Hematopoietic multipotent progenitor cell treated with erythropoietin and hydrocortisone succinate and interleukin-3 and kit ligand, for 15 days (in vitro differentiated cells): ENCODE results near the gene EML1.
A peak's percentile ranks its signal among the peaks of the same experiment; 100 is the strongest.

ENCODE experiments used
- DNase-seq: peaks from one replicate; pipeline ENCODE4 v3.0.0-alpha.2; 2015; ENCODE audit warnings: low spot score

The EML1 gene, protein sequence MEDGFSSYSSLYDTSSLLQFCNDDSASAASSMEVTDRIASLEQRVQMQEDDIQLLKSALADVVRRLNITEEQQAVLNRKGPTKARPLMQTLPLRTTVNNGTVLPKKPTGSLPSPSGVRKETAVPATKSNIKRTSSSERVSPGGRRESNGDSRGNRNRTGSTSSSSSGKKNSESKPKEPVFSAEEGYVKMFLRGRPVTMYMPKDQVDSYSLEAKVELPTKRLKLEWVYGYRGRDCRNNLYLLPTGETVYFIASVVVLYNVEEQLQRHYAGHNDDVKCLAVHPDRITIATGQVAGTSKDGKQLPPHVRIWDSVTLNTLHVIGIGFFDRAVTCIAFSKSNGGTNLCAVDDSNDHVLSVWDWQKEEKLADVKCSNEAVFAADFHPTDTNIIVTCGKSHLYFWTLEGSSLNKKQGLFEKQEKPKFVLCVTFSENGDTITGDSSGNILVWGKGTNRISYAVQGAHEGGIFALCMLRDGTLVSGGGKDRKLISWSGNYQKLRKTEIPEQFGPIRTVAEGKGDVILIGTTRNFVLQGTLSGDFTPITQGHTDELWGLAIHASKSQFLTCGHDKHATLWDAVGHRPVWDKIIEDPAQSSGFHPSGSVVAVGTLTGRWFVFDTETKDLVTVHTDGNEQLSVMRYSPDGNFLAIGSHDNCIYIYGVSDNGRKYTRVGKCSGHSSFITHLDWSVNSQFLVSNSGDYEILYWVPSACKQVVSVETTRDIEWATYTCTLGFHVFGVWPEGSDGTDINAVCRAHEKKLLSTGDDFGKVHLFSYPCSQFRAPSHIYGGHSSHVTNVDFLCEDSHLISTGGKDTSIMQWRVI

DNA sequence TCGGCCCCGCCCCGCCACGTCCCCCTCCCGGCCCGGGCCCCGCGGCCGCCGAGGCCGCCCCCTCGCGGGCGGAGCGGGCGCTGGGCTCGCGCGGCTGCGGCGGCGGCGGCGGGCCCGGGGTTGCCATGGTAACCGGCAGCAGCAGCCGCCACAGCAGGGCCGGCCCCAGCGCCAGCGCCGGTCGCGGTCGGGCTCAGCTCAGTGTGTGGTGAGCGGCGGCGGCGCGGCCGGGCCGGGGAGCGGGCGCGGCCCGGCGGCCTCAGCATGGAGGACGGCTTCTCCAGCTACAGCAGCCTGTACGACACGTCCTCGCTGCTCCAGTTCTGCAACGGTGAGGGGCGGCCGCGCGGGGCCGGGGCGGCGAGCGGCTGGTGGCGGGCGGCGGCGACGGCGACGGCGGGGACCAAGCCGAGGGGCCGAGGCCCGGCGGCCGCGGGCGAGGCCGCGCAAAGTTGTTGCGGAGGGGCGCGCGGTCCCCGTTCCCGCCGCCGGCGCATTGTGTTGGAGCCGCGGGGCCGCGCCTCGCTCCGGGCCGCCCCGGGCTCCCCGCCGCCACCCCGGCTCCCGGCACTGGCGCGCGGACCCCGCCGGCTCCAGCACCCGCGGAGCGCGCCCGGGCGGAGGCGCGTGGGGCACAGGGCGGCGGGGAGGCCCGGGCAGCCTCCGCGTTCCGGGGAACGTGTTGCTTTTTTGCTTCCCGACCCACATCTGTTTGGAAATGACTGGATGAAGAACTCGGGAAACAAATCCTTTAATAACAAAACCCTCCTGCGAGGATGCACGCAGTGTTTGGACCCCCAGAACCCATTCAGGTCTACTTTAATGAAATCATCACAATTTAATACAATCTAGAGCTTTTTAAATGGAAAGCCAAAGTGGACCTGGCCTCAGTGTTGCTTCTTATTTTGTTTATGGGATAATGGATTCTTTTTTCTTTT lies at the start of gene EML1:
Gene EML1 (plus strand): TSS at position 201 of the 938 bp plus-strand sequence. CDS start 64 bp downstream, at position 265.
- DNase-seq = peak; percentile 9

GRCh38 chr14:99744199-99744872 lies 48.9 kb upstream of the EML1 start:
- no peak for DNase-seq

DNA sequence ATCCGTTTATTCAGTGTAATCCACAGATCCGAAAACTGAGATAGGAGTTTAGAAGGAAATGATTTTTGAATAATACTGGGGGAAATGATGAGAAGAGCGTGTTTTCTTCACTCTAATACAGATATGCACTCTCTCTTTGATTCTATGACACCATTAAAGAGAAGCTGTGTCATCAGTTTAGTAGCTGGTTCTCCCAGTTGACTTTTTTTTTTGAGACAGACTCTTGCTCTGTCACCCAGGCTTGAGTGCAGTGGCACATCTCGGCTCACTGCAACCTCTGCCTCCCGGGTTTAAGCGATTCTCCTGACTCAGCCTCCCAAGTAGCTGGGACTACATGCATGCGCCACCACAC lies 48.4 kb upstream of the EML1 start:
- no peak for DNase-seq

- no peak for DNase-seq
Measured at GRCh38 chr14:99745307-99745951, 47.8 kb upstream of the EML1 start.

GRCh38 chr14:99747167-99747566 lies 46.0 kb upstream of the EML1 start:
- no peak for DNase-seq

DNA sequence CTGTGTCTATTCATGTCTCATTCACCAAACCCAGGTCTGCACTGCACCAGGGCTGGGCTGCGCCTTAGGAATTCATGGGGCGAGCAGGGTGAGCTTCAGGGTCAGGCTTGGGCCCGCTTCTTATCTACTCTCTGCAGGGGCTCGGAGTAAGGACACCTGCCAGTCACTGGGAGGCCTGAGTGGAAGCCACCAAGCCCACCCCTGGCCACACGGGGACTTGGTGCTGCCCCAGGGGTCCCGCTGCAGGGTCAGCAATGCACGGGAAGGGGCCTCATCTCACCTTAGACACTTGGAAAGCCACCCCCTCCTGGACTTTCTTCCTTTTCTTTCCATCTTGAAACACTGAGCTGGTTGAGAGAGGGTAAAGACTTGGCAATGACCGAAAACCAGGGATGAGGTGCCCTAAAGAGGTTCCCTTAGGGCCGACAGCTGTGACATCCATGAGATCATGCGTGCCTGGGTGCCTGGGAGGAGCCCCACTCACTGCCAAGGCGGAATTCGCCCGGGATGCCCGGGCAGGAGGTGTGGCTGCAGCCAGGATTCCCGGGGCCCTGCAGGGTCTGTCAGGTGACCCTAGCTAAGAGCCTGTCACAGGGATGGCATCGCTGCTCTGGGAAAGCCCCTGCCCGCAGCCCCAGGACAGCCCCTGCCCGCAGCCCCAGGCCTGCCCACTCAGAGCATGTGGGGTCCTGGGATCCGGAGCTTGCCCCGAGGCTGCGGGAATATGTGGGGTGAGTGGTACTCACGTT lies 45.5 kb upstream of the EML1 start:
- DNase-seq = no peak

DNA sequence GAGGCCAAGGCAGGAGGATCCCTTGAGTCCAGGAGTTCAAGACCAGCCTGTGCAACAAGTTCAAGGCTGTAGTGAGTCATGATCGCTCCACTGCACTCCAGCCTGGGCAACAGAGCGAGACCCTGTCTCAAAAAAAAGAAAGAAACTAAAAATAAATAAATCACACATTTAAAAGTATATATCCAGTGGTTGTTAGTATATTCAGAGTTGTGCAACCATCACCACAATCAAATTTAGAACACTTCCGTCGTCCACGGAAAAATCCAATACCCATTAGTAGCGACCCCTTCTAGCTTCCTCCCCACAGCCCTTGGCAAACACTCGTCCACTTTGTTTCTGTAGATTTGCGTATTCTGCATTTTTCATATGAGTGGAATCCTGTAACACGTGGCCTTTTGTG lies 44.7 kb upstream of the EML1 start:
- DNase-seq = no peak

DNA sequence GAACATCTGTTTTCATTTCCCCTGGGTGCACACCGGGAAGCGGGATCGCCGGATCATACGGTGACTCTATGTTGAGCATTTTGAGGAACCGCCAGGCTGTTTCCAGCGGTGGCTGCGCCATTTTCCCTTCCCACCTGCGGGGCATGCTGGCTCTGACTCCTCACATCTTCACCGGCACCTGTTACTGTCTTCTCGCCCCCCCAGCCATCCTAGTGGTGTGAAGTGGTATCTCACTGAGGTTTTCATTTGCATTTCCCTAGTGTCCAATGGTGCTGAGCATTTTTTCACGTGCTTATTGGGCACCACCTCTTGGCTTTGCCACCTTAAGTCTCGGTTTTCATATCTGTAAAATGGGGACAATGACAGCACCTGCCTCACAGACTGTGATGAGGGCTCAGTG lies 44.1 kb upstream of the EML1 start:
- no peak for DNase-seq

DNA sequence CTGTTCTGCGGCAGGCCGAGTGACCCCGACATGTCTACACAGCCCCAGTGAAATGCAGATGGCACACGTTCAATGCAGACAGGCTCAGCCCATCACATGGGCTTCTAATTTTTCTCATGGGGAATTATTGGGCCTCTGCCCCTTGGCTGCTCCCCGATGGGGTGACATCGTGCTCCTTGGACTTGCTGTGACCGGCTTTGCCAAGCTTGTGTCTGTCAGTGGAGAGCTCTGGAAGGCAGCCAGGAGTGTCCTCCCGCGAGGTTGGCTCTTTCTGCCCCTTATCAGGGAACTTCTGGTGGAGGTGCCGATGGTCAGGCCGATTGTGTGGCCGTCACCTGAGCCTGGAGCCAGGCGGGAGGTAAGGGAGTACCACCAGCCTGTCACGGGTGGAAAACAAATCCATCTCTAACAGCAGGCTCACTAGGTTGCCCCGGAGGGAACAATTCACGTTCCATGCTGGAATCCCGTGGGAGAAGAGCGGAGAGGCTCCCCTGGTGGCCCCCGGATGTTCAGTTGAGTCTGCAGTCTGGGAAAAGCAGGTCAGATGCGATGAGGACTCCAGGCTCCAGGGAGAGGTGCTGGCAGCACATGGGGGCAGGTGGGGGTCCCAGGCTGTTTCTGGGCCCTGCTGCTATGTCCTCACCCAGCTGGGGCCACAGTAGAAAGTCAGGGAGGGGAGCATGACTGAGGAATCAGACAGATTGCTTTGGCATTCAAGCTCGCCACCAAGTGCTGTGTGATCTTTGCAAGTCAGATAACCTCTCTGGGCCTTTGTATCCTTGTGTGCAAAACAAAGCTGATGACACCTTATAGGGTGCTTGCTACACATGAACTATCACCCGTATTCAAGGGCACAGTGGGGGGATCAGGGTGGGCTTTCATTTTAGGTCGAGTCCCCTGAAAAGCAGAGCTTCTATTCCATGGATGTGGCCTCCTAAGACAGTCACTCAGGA lies 43.2 kb upstream of the EML1 start:
- DNase-seq = no peak

GRCh38 chr14:99750746-99751450 lies 42.3 kb upstream of the EML1 start:
- DNase-seq = no peak

GRCh38 chr14:99751539-99752485 lies 41.4 kb upstream of the EML1 start:
- no peak for DNase-seq

GRCh38 chr14:99752486-99753121 lies 40.6 kb upstream of the EML1 start:
- no peak for DNase-seq

DNA sequence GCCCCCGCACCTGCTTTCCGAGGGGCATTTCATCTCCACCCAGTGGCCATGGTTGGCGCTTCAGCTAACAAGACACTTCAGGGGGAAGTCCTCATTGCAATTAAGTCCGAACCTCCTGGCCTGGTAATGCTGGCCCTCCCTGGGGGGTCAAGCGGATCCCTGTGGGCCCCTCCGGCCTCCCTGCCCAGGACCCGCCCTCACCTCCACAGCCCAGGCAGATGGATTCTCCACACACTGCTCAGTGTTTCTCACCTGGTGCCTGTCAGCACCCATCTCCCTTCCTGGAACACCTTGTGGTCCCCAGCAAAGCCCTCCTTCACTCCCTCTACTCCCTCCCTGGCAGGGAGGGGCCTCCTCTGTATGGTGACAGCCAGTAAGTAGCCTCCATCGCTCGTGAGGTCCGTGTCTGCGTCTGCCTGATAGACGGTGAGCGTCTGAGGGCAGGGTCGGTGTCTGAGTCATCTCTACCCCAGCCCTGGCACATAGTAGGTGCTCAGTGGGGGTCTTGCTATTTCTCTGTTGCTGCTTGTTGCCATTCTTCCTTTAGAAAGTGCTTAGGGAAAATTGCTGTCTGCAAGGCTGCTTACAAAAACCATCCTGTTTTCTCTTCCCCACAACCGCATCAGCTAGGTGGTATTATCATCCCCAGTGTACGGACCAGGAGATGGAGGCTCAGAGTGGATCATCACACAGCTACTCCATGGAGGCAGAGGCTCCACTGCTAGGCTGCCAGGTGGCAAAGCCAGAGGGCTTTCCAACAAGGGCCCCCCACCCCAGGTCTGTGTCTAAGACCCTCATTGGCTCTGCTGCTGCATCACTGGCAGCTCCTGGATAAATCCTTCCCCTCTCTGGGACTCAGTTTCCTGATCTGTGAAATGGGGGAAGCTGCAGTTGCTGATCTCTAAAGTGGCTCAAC lies 39.7 kb upstream of the EML1 start:
- no peak for DNase-seq

GRCh38 chr14:99754141-99755067 lies 38.8 kb upstream of the EML1 start:
- no peak for DNase-seq

DNA sequence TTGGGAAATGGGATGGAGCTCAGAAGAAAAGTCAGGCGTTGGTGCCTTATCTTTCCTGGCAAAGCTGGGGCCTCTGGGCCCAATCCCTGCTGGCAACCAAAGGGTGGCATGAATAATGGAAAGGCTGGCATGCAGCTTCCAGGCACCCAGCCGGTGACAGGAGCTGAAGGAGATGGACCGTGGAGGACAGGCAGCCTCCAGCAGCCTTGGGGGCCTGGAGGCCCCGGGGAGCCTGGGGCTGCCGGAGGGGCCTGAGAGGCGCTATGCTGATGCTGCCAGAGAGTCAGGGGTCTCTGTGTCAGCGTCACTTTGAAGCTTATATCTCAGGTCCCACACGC lies 38.2 kb upstream of the EML1 start:
- DNase-seq = no peak
